HG03342 (cell line): ENCODE results near the gene ARHGAP19.

ENCODE experiments used
- ATAC-seq: cut with Tn5 transposase; IDR thresholded peaks from one replicate; pipeline ENCODE4 v1.9.1; 2021; ENCODE audit warnings: mild to moderate bottlenecking, moderate library complexity; ENCODE audit not compliant: unreplicated experiment

Gene ARHGAP19

GRCh38 chr10:97230146-97230545 lies 62.3 kb downstream of the ARHGAP19 start:
- ATAC-seq = no peak

- no peak for ATAC-seq
Observed at GRCh38 chr10:97229322-97230015, 63.0 kb downstream of the ARHGAP19 start.

- no peak for ATAC-seq
Observed at GRCh38 chr10:97228775-97229157, 63.7 kb downstream of the ARHGAP19 start.

GRCh38 chr10:97228130-97228774 lies 64.2 kb downstream of the ARHGAP19 start:
- no peak for ATAC-seq

- no peak for ATAC-seq
Observed at GRCh38 chr10:97226398-97226797, 66.0 kb downstream of the ARHGAP19 start.

GRCh38 chr10:97224483-97225435 lies 67.7 kb downstream of the ARHGAP19 start:
- ATAC-seq = no peak

GRCh38 chr10:97222326-97222961 lies 70.0 kb downstream of the ARHGAP19 start:
- ATAC-seq = no peak

GRCh38 chr10:97220355-97220754 lies 72.1 kb downstream of the ARHGAP19 start:
- no peak for ATAC-seq

- ATAC-seq = no peak
Observed at GRCh38 chr10:97217299-97217698, 75.1 kb downstream of the ARHGAP19 start.

GRCh38 chr10:97215619-97216260 lies 76.7 kb downstream of the ARHGAP19 start:
- ATAC-seq = no peak

- no peak for ATAC-seq
Observed at GRCh38 chr10:97213431-97213830, 79.0 kb downstream of the ARHGAP19 start.

- no peak for ATAC-seq
Observed at GRCh38 chr10:97211229-97211628, 81.2 kb downstream of the ARHGAP19 start.

- ATAC-seq = no peak
Observed at GRCh38 chr10:97210543-97210960, 81.9 kb downstream of the ARHGAP19 start.

- no peak for ATAC-seq
Observed at GRCh38 chr10:97207756-97208346, 84.6 kb downstream of the ARHGAP19 start.

- no peak for ATAC-seq
Observed at GRCh38 chr10:97207131-97207530, 85.3 kb downstream of the ARHGAP19 start.

GRCh38 chr10:97204826-97205679 lies 87.4 kb downstream of the ARHGAP19 start:
- ATAC-seq = no peak

- no peak for ATAC-seq
Observed at GRCh38 chr10:97203220-97203619, 89.2 kb downstream of the ARHGAP19 start.

- ATAC-seq = no peak
Observed at GRCh38 chr10:97200616-97201015, 91.8 kb downstream of the ARHGAP19 start.

- ATAC-seq = no peak
Observed at GRCh38 chr10:97199152-97199551, 93.3 kb downstream of the ARHGAP19 start.
